ENCODE data around the gene EIF2B2. TPM values are rescaled to one million over a fixed set of nuclear protein-coding genes. Genes with fewer than 3 reads are reported as not detected.

EIF2B2 gene
- total and polyA plus RNA-seq, 10 of the 15 experiments (the other 5 are each of a cell fraction or from before 2014, with no cell fraction given) = 17.4 to 168 (median 65.5) TPM

DNA sequence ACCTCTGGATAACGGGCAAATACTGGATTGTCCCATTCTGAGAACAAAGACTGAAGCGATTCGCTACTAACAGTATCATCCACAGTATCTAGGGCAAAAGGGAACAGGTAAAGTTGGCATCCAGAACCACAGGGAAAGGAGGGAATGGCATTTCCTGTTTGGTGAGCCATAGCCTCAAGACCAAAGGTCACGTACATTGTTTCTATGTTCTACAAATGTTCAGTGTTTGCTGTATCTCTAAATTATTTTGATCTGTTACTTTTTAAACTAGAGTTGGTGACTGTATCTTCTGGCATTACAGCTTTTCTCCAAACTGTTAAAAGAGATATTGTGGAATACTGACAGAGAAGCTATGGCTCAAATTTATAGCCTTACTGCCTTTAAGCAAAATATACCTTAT lies 38.9 kb downstream of the EIF2B2 start:
- Histone ChIP-seq H3K27me3 (replicated peaks in 1 of 2; ENCODE audit: control insufficient read depth in 2 of 2, insufficient read depth in 2 of 2, low read length in 1 of 2) (no peaks in the 10 kb centered on the region), H3K36me3 (ENCODE audit: control insufficient read depth in 2 of 2, insufficient read depth in 2 of 2, low read length in 1 of 2) (peaks cover 0 to 2% of the 10 kb centered on the region in 2 experiments; a peak in 1 of 4 replicates), H3K27ac (ENCODE audit: control insufficient read depth, insufficient read depth) (no peak overlapping the region), H2AFZ (ENCODE audit: control insufficient read depth, low read depth, low read length) (no peak overlapping the region), H3K9me3 (replicated peaks; ENCODE audit: control insufficient read depth, insufficient read depth, low read length) (no peaks in the 10 kb centered on the region), H3K79me2 (ENCODE audit: control insufficient read depth, insufficient read depth, low read length) (peaks cover 4% of the 10 kb centered on the region), H3K4me1 (ENCODE audit: control insufficient read depth, insufficient read depth, low read length) (no peaks in the 10 kb centered on the region), H3K9ac (ENCODE audit: control insufficient read depth, insufficient read depth, low read length) (no peak overlapping the region), H3K4me2 (ENCODE audit: control insufficient read depth, insufficient read depth) (no peak overlapping the region), H4K20me1 (ENCODE audit: control insufficient read depth, insufficient read depth) (no peaks in the 10 kb centered on the region), H3K4me3 (no peak overlapping the region)
- ChIA-PET RAD21 (ENCODE audit: unreplicated experiment) (interaction anchor here (1.0 to 1.2 kb wide), 2 partner anchors 80 to 95 kb away, joined by 3 read pairs; no protein-coding TSS in a partner anchor), CTCF (interaction anchor here (0.6 to 1.5 kb wide), 6 partner anchors 20 to 898 kb away, joined by 3 to 4 read pairs (median 4); partner anchors contain the start of gene ACYP1), POLR2A (interaction anchor here (0.7 to 1.8 kb wide), 4 partner anchors 22 to 78 kb away, joined by 3 to 9 read pairs (median 3); partner anchors contain the start of genes ACYP1 and ZC2HC1C), SMC1A (ENCODE audit: uncharacterized antibody, unreplicated experiment) (interaction anchor here (1.5 kb wide), 1 partner anchor 101 kb away, joined by 3 read pairs; no protein-coding TSS in a partner anchor)
- FAIRE-seq (peak; percentile 7), DNase-seq (ENCODE audit: low read depth, low spot score) (no peak), ATAC-seq (no peak)
- 96% methylated on average over 4 of the region's 4 CpGs for WGBS (ENCODE audit: insufficient coverage, insufficient replicate concordance, low lambda C conversion rate, missing lambda C conversion rate)
- TF ChIP-seq ZNF217 (IDR thresholded peaks at IDR 0.05) = no peak
- BruUV-seq (replicated peaks) = no TSS peak
- in situ Hi-C loops (cut with MboI) = no loop called here
- intact Hi-C loops (cut with micrococcal nuclease; ENCODE audit: unreplicated experiment) = no loop called here

DNA sequence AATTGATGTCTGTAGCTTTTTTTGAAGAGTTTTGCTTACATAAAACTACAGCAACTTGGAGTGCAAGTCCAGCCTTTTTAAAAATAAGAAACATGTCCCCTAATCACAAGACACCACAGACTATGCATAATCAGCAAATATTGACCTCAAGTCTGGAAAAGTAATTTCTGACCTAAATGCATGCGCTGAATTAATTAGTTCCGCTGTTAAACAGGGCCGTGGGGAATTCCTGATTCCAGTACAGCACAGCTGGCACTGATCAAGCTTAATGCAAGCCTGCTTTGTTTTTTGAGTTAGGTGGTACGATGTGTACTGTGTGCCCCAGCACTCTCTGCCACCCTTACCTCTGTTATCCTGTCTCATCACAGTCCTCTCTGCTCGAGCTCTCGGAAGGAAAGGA lies 39.3 kb downstream of the EIF2B2 start:
- no peak for FAIRE-seq
- peaks cover 4% of the 10 kb centered on the region for H3K79me2 ChIP-seq (ENCODE audit: control insufficient read depth, insufficient read depth, low read length)

More for the DNA sequence above, 39.3 kb downstream of the EIF2B2 start:
- CTCF ChIA-PET = interaction anchor here (0.7 to 1.5 kb wide), 4 partner anchors 20 to 181 kb away, joined by 3 to 4 read pairs (median 4); partner anchors contain the start of gene ACYP1
- POLR2A ChIA-PET = interaction anchor here (0.7 to 1.8 kb wide), 4 partner anchors 21 to 79 kb away, joined by 3 to 9 read pairs (median 3); partner anchors contain the start of genes ACYP1 and ZC2HC1C
- TF ChIP-seq MTA2 (IDR thresholded peaks at IDR 0.05; ENCODE audit: low read depth) (0 out of 2 replicates have a peak, but pooled peaks have one; percentile 49), NR2C2 (IDR thresholded peaks at IDR 0.05; ENCODE audit: borderline replicate concordance, control insufficient read depth, insufficient read length, low read depth) (no peak), NR2F1 (conservative IDR thresholded peaks at IDR 0.05) (0 out of 2 replicates have a peak, but pooled peaks have one; percentile 31), POU2F2 (IDR thresholded peaks at IDR 0.05; ENCODE audit: borderline replicate concordance, low read depth, low read length) (peak; percentile 71; the same call in 2 of the 3 replicates), NFIC (IDR thresholded peaks at IDR 0.05; ENCODE audit: low read depth, low read length) (no peak), TCF12 (IDR thresholded peaks at IDR 0.05; ENCODE audit: low read depth, low read length) (peak; percentile 56; the same call in 1 of the 2 replicates), CHD2 (IDR thresholded peaks at IDR 0.05; ENCODE audit: borderline replicate concordance, low read depth, low read length) (no peak), IKZF1 (conservative IDR thresholded peaks at IDR 0.05) (peak; percentile 35; the same call in 1 of the 2 replicates)
- Histone ChIP-seq H3K4me1 (ENCODE audit: control insufficient read depth, insufficient read depth, low read length) (no peaks in the 10 kb centered on the region), H3K9me3 (replicated peaks; ENCODE audit: control insufficient read depth, insufficient read depth, low read length) (no peaks in the 10 kb centered on the region), H2AFZ (ENCODE audit: control insufficient read depth, low read depth, low read length) (no peak overlapping the region), H3K9ac (ENCODE audit: control insufficient read depth, insufficient read depth, low read length) (no peak overlapping the region), H4K20me1 (ENCODE audit: control insufficient read depth, insufficient read depth) (no peaks in the 10 kb centered on the region), H3K4me2 (ENCODE audit: control insufficient read depth, insufficient read depth) (no peak overlapping the region; the same call in 1 of the 2 replicates), H3K27ac (ENCODE audit: control insufficient read depth, insufficient read depth) (0 out of 2 replicates have a peak overlapping the region, but pooled peaks have one; percentile 6), H3K27me3 (replicated peaks in 1 of 2; ENCODE audit: control insufficient read depth in 2 of 2, insufficient read depth in 2 of 2, low read length in 1 of 2) (no peaks in the 10 kb centered on the region), H3K4me3 (no peak overlapping the region), H3K36me3 (ENCODE audit: control insufficient read depth in 2 of 2, insufficient read depth in 2 of 2, low read length in 1 of 2) (peaks cover 0 to 2% of the 10 kb centered on the region in 2 experiments; a peak in 1 of 4 replicates)
- DNase-seq (ENCODE audit: low read depth, low spot score) (no peak), ATAC-seq (peak; percentile 80)
- 33% methylated on average over 6 of the region's 6 CpGs for WGBS (ENCODE audit: insufficient coverage, insufficient replicate concordance, low lambda C conversion rate, missing lambda C conversion rate)
- BruUV-seq (replicated peaks) = no TSS peak
- RAD21 ChIA-PET (ENCODE audit: unreplicated experiment) = interaction anchor here (1.0 kb wide), 1 partner anchor 80 kb away, joined by 3 read pairs; no protein-coding TSS in a partner anchor
- intact Hi-C loops (cut with micrococcal nuclease; ENCODE audit: unreplicated experiment) (no loop called here), in situ Hi-C loops (cut with MboI) (no loop called here)
- SMC1A ChIA-PET (ENCODE audit: uncharacterized antibody, unreplicated experiment) = interaction anchor here (1.5 kb wide), 1 partner anchor 101 kb away, joined by 3 read pairs; no protein-coding TSS in a partner anchor

Data from GM12878 (cell line).